ENCODE measurements around the gene AMER3.

Gene AMER3

GRCh38 chr2:130737592-130737991, 17.7 kb upstream of the AMER3 start:
- Histone ChIP-seq H3K27ac (no peak overlapping the region), H3K4me3 (no peak overlapping the region)
- DNase-seq (ENCODE audit: low spot score): no peak
- TF ChIP-seq, protein P1, sequence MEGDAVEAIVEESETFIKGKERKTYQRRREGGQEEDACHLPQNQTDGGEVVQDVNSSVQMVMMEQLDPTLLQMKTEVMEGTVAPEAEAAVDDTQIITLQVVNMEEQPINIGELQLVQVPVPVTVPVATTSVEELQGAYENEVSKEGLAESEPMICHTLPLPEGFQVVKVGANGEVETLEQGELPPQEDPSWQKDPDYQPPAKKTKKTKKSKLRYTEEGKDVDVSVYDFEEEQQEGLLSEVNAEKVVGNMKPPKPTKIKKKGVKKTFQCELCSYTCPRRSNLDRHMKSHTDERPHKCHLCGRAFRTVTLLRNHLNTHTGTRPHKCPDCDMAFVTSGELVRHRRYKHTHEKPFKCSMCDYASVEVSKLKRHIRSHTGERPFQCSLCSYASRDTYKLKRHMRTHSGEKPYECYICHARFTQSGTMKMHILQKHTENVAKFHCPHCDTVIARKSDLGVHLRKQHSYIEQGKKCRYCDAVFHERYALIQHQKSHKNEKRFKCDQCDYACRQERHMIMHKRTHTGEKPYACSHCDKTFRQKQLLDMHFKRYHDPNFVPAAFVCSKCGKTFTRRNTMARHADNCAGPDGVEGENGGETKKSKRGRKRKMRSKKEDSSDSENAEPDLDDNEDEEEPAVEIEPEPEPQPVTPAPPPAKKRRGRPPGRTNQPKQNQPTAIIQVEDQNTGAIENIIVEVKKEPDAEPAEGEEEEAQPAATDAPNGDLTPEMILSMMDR (IDR thresholded peaks at IDR 0.05): no peak

DNA sequence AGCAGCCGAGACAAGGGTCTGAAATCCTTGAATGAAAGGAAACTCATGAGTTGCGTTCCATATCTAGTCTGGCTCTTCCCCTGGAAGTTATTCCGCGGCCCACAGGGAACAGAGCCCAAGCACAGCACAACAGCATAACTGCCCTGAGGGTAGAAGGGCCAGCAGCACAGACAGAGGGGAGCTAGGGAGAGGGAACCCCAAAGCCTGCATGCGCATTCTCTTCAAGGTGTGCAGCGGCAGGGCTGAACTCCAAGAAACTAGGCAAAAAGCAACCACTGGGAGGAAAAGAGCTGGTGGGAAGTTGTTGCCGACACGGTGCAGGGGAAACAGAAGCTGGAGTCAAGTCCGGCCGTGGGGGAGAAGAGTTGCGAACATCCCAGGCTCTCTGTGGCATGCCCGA, 14.7 kb upstream of the AMER3 start:
- no peak for DNase-seq (ENCODE audit: low spot score)
- TF ChIP-seq, protein P1 (IDR thresholded peaks at IDR 0.05): no peak

DNA sequence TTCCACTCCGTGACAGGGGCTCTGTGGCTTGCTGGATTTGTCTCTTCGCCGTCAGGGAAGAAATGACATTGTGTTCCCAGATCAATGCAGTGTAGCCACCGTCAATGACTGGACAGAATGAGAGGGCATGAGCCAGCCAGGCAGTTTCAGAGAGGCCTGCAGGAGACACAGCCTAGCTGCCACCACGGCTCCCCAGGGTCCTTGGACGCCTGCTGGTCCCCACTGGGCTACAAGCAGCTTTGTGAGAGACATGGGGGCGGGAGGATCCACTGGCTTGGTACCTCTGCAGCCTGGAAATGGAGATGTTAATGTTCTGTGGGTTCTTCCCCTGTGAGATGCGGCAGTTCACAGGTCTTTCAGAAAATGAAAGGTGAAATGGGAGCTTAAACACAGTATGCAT, 12.1 kb upstream of the AMER3 start:
- Histone ChIP-seq H3K27ac (no peak overlapping the region), H3K4me3 (no peak overlapping the region)
- DNase-seq (ENCODE audit: low spot score): no peak
- TF ChIP-seq, protein P1 (IDR thresholded peaks at IDR 0.05): no peak

More for the DNA sequence above, 14.7 kb upstream of the AMER3 start:
- no peak overlapping the region for H3K4me3 ChIP-seq
- H3K27ac ChIP-seq: no peak overlapping the region

- TF ChIP-seq, protein P1 (IDR thresholded peaks at IDR 0.05): no peak
- H3K4me3 ChIP-seq: no peak overlapping the region
- no peak for DNase-seq (ENCODE audit: low spot score)
- H3K27ac ChIP-seq: no peak overlapping the region
Measured at GRCh38 chr2:130744287-130745117, 10.8 kb upstream of the AMER3 start.

GRCh38 chr2:130749078-130749477, 6.3 kb upstream of the AMER3 start:
- TF ChIP-seq, protein P1 (IDR thresholded peaks at IDR 0.05): no peak
- DNase-seq (ENCODE audit: low spot score): no peak
- Histone ChIP-seq H3K27ac (no peak overlapping the region), H3K4me3 (no peak overlapping the region)

GRCh38 chr2:130749641-130750040, 5.7 kb upstream of the AMER3 start:
- no peak overlapping the region for H3K4me3 ChIP-seq
- H3K27ac ChIP-seq: no peak overlapping the region
- DNase-seq (ENCODE audit: low spot score): no peak
- TF ChIP-seq, protein P1 (IDR thresholded peaks at IDR 0.05): no peak

- no peak overlapping the region for H3K4me3 ChIP-seq
- TF ChIP-seq, protein P1 (IDR thresholded peaks at IDR 0.05): no peak
- DNase-seq (ENCODE audit: low spot score): no peak
- H3K27ac ChIP-seq: no peak overlapping the region
Measured at GRCh38 chr2:130754811-130755210, 529 bp upstream of the AMER3 start.
